Measurements from ENCODE around the gene KIAA0753. TPM values are rescaled to one million over a fixed set of nuclear protein-coding genes. Genes with fewer than 3 reads are reported as not detected.
"Not testable (repeated sequence)": the region's sequence is repeated elsewhere in the genome, so short reads cannot be mapped to it uniquely, and the experiment has no call there.

KIAA0753 gene
- total RNA-seq, 4 donors from 2014 or later: 20.8 to 46.7 (median 25.6) TPM

DNA sequence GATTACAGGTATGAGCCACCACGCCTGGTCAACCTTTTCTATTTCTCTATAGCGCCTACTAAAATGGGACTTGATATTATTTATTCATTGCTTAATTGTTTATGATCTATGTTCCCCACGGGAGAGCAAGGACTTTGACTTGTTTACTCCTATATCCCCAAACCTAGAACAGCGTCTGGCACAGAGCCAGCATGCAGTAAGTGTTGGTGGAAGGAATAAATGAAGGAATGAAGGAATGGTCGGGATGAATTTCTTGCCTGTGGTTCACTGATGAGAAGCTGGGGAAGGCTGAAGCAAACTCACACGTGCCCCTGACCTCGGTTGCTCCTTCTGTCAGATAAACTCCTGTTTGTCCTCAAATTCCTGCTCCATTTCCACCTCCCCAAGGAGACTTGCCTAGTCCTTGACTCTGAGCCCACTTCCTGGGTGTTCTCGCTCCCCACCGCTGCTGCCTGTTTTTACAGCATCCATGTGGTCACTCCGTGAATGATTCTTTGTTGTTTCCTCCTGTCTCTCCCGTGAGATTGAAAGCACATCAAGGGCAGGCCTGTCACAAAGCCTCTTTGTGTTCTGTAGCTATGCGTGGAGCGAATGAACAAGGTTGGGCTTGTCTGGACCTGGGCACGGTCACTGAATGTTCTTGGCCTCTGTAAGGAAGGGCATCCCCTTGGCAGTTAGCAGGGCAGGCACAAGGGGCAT is 28.4 kb upstream of the KIAA0753 start:
- intact Hi-C loops (cut with DNase I): loop anchor here (10.0 kb wide), 1 partner anchor 176 kb away; no protein-coding TSS in a partner anchor
- H3K27ac ChIP-seq: no peak overlapping the region
- TF ChIP-seq, protein P1, sequence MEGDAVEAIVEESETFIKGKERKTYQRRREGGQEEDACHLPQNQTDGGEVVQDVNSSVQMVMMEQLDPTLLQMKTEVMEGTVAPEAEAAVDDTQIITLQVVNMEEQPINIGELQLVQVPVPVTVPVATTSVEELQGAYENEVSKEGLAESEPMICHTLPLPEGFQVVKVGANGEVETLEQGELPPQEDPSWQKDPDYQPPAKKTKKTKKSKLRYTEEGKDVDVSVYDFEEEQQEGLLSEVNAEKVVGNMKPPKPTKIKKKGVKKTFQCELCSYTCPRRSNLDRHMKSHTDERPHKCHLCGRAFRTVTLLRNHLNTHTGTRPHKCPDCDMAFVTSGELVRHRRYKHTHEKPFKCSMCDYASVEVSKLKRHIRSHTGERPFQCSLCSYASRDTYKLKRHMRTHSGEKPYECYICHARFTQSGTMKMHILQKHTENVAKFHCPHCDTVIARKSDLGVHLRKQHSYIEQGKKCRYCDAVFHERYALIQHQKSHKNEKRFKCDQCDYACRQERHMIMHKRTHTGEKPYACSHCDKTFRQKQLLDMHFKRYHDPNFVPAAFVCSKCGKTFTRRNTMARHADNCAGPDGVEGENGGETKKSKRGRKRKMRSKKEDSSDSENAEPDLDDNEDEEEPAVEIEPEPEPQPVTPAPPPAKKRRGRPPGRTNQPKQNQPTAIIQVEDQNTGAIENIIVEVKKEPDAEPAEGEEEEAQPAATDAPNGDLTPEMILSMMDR (IDR thresholded peaks at IDR 0.05): no peak
- TF ChIP-seq POLR2A (IDR thresholded peaks at IDR 0.05): no peak
- DNase-seq: no peak
- no peaks in the 10 kb centered on the region for H3K27me3 ChIP-seq
- no peaks in the 10 kb centered on the region for H3K9me3 ChIP-seq
- 78 to 79% methylated on average over 14 of the region's 14 CpGs for WGBS, 2 donors
- H3K36me3 ChIP-seq: no peaks in the 10 kb centered on the region
- no peaks in the 10 kb centered on the region for H3K4me1 ChIP-seq
- H3K4me3 ChIP-seq (replicated peaks in 1 of 3): no peak overlapping the region

DNA sequence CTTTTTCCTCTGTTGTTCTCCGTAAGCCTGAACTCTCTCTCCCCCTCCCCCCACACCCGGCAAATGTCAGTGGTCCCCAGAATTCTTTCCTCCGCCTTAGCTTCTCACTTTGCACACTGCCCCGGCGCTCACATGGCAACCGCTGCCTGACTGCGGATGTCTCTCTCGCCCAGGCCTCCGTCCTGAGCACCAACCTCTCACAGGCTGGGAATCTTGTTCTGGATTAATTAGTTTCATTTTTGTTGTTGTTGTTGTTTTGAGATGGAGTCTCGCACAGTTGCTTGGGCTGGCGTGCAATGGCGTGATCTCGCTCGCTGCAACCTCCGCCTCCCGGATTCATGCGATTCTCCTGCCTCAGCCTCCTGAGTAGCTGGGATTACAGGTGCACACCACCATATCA is 27.7 kb upstream of the KIAA0753 start:
- TF ChIP-seq, protein P1 (IDR thresholded peaks at IDR 0.05): no peak
- no peak for TF ChIP-seq POLR2A (IDR thresholded peaks at IDR 0.05)
- H3K4me3 ChIP-seq (replicated peaks in 1 of 3): no peak overlapping the region
- H3K27ac ChIP-seq: no peak overlapping the region
- intact Hi-C loops (cut with DNase I): loop anchor here (10.0 kb wide), 1 partner anchor 177 kb away; no protein-coding TSS in a partner anchor
- WGBS, 2 donors: 84% methylated on average over 17 of the region's 17 CpGs
- H3K4me1 ChIP-seq: no peaks in the 10 kb centered on the region
- no peaks in the 10 kb centered on the region for H3K36me3 ChIP-seq
- DNase-seq: no peak
- H3K9me3 ChIP-seq: no peaks in the 10 kb centered on the region
- no peaks in the 10 kb centered on the region for H3K27me3 ChIP-seq

DNA sequence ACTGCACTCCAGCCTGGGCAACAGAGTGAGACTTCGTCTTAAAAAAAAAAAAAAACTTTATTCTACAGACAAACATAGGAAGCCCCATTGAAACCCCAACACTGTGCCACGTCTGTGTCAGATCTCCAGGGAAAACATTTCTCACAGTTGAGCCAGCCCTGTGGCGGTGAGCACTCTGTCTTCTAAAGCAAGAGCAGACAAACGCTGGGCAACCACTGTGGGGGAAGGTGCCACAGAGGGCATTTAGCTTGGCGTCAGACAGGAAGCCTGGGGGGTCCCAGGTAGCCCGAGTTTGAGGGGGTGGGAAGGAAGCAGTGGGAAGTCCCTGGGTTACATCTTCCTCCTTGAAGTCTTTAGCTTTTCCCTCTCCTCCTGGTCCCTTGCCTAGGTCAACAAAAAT is 27.0 kb upstream of the KIAA0753 start:
- 66 to 73% methylated on average over 6 of the region's 6 CpGs for WGBS, 2 donors
- no peaks in the 10 kb centered on the region for H3K27me3 ChIP-seq

DNA sequence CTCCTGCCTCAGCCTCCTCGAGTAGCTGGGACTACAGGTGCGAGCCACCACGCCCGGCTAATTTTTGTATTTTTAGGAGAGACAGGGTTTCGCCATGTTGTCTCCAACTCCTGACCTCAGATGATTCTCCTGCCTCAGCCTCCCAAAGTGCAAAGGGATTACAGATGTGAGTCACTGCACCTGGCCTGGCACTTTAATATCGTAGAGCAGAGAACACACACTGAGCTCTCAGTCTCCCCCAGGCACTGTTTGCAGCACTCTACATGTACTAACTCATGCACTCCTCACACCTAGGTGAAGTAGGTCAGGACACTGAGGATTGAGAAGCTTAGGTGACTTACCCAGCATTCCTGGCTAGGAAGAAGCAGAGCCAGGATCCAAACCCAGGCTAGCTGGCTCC is 26.0 kb upstream of the KIAA0753 start:
- H3K36me3 ChIP-seq: no peaks in the 10 kb centered on the region
- TF ChIP-seq POLR2A (IDR thresholded peaks at IDR 0.05): no peak
- intact Hi-C loops (cut with DNase I): loop anchor here (10.0 kb wide), 1 partner anchor 178 kb away; no protein-coding TSS in a partner anchor
- no peaks in the 10 kb centered on the region for H3K4me1 ChIP-seq
- H3K27me3 ChIP-seq: no peaks in the 10 kb centered on the region
- 89 to 94% methylated on average over 6 of the region's 6 CpGs for WGBS, 2 donors
- no peak for DNase-seq
- H3K4me3 ChIP-seq (replicated peaks in 1 of 3): no peak overlapping the region
- no peak overlapping the region for H3K27ac ChIP-seq
- H3K9me3 ChIP-seq: no peaks in the 10 kb centered on the region

More for the DNA sequence above, 27.0 kb upstream of the KIAA0753 start:
- Histone ChIP-seq H3K4me3 (replicated peaks in 1 of 3) (no peak overlapping the region), H3K9me3 (no peaks in the 10 kb centered on the region), H3K4me1 (no peaks in the 10 kb centered on the region), H3K36me3 (no peaks in the 10 kb centered on the region), H3K27ac (no peak overlapping the region)
- TF ChIP-seq, protein P1 (IDR thresholded peaks at IDR 0.05): no peak
- TF ChIP-seq POLR2A (IDR thresholded peaks at IDR 0.05): no peak
- intact Hi-C loops (cut with DNase I): loop anchor here (10.0 kb wide), 1 partner anchor 177 kb away; no protein-coding TSS in a partner anchor
- no peak for DNase-seq

DNA sequence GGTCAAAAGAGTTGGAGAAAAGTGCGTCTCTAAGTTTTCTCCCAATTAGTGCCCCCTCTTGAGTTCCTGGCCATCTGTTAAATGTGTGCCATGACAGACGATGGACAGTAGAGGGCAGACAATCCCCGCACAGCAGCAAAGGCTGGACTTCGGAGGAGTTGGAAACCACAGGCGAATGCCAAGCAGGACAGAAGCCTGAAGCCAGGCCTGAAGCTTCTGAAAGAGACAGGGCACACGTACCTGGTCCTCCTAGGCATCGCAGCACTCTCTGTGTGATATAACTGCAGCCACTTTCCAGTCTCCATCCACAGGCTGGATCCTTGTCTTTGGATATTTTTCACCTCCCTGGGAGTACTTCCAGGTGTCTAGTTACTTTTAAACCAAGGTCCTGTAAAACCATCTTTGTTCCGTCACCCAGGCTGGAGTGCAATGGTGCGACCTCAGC is 25.6 kb upstream of the KIAA0753 start:
- no peak overlapping the region for H3K27ac ChIP-seq
- intact Hi-C loops (cut with DNase I): loop anchor here (10.0 kb wide), 1 partner anchor 179 kb away; no protein-coding TSS in a partner anchor
- no peak overlapping the region for H3K4me3 ChIP-seq (replicated peaks in 1 of 3)
- no peaks in the 10 kb centered on the region for H3K9me3 ChIP-seq
- TF ChIP-seq, protein P1 (IDR thresholded peaks at IDR 0.05): peak; percentile 59 to 89 (median 82)
- TF ChIP-seq POLR2A (IDR thresholded peaks at IDR 0.05): no peak
- no peaks in the 10 kb centered on the region for H3K27me3 ChIP-seq
- H3K36me3 ChIP-seq: no peaks in the 10 kb centered on the region
- 20 to 22% methylated on average over 9 of the region's 9 CpGs for WGBS, 2 donors
- peak; percentile 68 to 78 for DNase-seq
- H3K4me1 ChIP-seq: no peaks in the 10 kb centered on the region

DNA sequence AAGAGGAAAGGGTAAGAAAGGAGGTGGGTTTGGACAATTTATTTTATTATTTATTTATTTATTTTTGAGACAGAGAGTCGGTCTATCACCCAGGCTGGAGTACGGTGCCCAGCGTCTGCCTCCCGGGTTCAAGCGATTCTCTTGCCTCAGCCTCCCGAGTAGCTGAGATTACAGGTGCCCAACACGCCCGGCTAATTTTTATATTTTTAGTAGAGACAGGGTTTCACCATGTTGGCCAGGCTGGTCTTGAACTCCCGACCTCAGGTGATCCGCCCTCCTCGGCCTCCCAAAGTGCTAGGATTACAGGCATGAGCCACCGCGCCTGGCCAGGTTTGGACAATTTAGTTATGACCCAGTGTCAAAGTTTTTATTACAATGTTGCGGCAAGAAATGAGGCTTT is 22.7 kb upstream of the KIAA0753 start:
- H3K36me3 ChIP-seq; H3K4me3 ChIP-seq (replicated peaks in 1 of 3); H3K4me1 ChIP-seq; DNase-seq; H3K27ac ChIP-seq; H3K9me3 ChIP-seq; H3K27me3 ChIP-seq: not testable (repeated sequence)
- intact Hi-C loops (cut with DNase I): loop anchor here (10.0 kb wide), 1 partner anchor 182 kb away; no protein-coding TSS in a partner anchor
- 86 to 94% methylated on average over 14 of the region's 14 CpGs for WGBS, 2 donors
